ENCODE data around the gene FAF1.

GRCh38 chr1:50852889-50853288, 107.2 kb downstream of the FAF1 start:
- TF ChIP-seq NFIC (IDR thresholded peaks at IDR 0.05; ENCODE audit: borderline replicate concordance) (no peak), REST (IDR thresholded peaks at IDR 0.05; ENCODE audit: low read depth, low read length) (no peak)
